SK-N-SH (cell line): ENCODE data around the gene TMCC2. TPM values are rescaled to one million over a fixed set of nuclear protein-coding genes. Genes with fewer than 3 reads are reported as not detected.

Source experiments
- CTCF ChIA-PET: fragments of 300-600, 350-600 bp; formaldehyde crosslinking; extraction: SDS; loops from one replicate; lab custom pipeline; 2021; lab: Yijun Ruan, JAX
- POLR2A ChIA-PET: fragments of 350-600 bp; sonication (Branson Sonifier 250); formaldehyde crosslinking; extraction: SDS; loops from one replicate; lab custom pipeline; 2020; ENCODE audit warnings: antibody characterized with exemption, inconsistent platforms; lab: Yijun Ruan, JAX
- DNase-seq: peaks from one replicate; pipeline ENCODE4 v3.0.0; 2012
- H2AFZ ChIP-seq: fragments of 200-600 bp; sonication (generic); 2 replicates; pipeline ENCODE4 v1.8.1; 2016; ENCODE audit warnings: antibody characterized with exemption, mild to moderate bottlenecking, low read depth
- H3F3A ChIP-seq: fragments of 200-600 bp; sonication (generic); replicated peaks from 2 replicates; pipeline ENCODE3; 2016; ENCODE audit warnings: antibody characterized with exemption, mild to moderate bottlenecking; ENCODE audit not compliant: insufficient read depth
- H3K27ac ChIP-seq, 2 experiments: fragments of 200-500 bp in 1 of 2; fragments of 200-600 bp in 1 of 2; sonication (Bioruptor generic) in 1 of 2; sonication (generic), shearing (Covaris generic) in 1 of 2; 2 replicates each; pipeline versions ENCODE4 v1.5.1 to v1.6.1; 2014 to 2016; ENCODE audit warnings: low read depth in 2 of 2, inconsistent platforms in 1 of 2, low read length in 1 of 2, mild to moderate bottlenecking in 1 of 2, mixed read lengths in 1 of 2
- H3K27me3 ChIP-seq: fragments of 200-600 bp; sonication (generic), shearing (Covaris generic); 2 replicates; pipeline ENCODE4 v1.6.1; 2016; ENCODE audit warnings: mixed run types; ENCODE audit not compliant: insufficient read depth
- H3K36me3 ChIP-seq, 2 experiments: fragments of 200-500 bp in 1 of 2; fragments of 200-600 bp in 1 of 2; sonication (Bioruptor generic) in 1 of 2; sonication (generic) in 1 of 2; replicated peaks in 1 of 2; 2 replicates each; pipeline versions ENCODE3 to v1.5.1; 2014 to 2016; ENCODE audit warnings: low read length in 1 of 2, mild to moderate bottlenecking in 1 of 2; ENCODE audit not compliant: insufficient read depth in 2 of 2, control insufficient read depth in 1 of 2
- H3K4me1 ChIP-seq, 2 experiments: fragments of 200-500 bp in 1 of 2; fragments of 200-600 bp in 1 of 2; sonication (Bioruptor generic) in 1 of 2; sonication (generic), shearing (Covaris generic) in 1 of 2; 2 replicates each; pipeline versions ENCODE4 v1.5.1 to v1.6.1; 2014 to 2016; ENCODE audit warnings: low read depth in 1 of 2, low read length in 1 of 2, mixed run types in 1 of 2; ENCODE audit not compliant: insufficient read depth in 2 of 2, control insufficient read depth in 1 of 2
- H3K4me2 ChIP-seq: fragments of 200-600 bp; sonication (generic), shearing (Covaris generic); 2 replicates; pipeline ENCODE4 v1.6.1; 2017; ENCODE audit warnings: mixed run types
- H3K4me3 ChIP-seq, 2 experiments: fragments of 200-500 bp in 1 of 2; fragments of 200-600 bp in 1 of 2; sonication (Bioruptor generic) in 1 of 2; sonication (generic), shearing (Covaris generic) in 1 of 2; 2 replicates each; pipeline versions ENCODE4 v1.5.1 to v1.8.1; 2014 to 2016; ENCODE audit warnings: low read depth in 2 of 2, inconsistent platforms in 1 of 2, low read length in 1 of 2, mild to moderate bottlenecking in 1 of 2, mixed read lengths in 1 of 2, moderate library complexity in 1 of 2
- H3K79me2 ChIP-seq: fragments of 200-600 bp; sonication (generic); 2 replicates; pipeline ENCODE4 v1.8.1; 2017; ENCODE audit warnings: mild to moderate bottlenecking; ENCODE audit not compliant: insufficient read depth
- H3K9ac ChIP-seq: fragments of 200-600 bp; sonication (generic); 2 replicates; pipeline ENCODE4 v1.6.1; 2017; ENCODE audit warnings: mixed run types
- H3K9me2 ChIP-seq: fragments of 200-600 bp; sonication (generic); 2 replicates; pipeline ENCODE4 v1.6.1; 2017; ENCODE audit warnings: mixed run types
- H3K9me3 ChIP-seq: fragments of 200-600 bp; sonication (generic); 2 replicates; pipeline ENCODE4 v1.6.1; 2017; ENCODE audit warnings: mixed run types, mild to moderate bottlenecking, moderate library complexity
- H4K20me1 ChIP-seq: fragments of 200-600 bp; sonication (generic); 2 replicates; pipeline ENCODE4 v1.6.1; 2017; ENCODE audit warnings: mild to moderate bottlenecking, mixed run types; ENCODE audit not compliant: insufficient read depth
- CHD2 ChIP-seq: fragments of 150-350 bp; IDR thresholded peaks from 2 replicates; pipeline ENCODE4 v1.6.1; 2018; ENCODE audit warnings: low read length; ENCODE audit not compliant: partially characterized antibody
- ELF1 ChIP-seq: IDR thresholded peaks from 2 replicates; pipeline ENCODE4 v1.4.0; 2012
- FOXJ3 ChIP-seq: sonication (generic); formaldehyde crosslinking; IDR thresholded peaks from 2 replicates; pipeline ENCODE4 v1.5.1; 2020; ENCODE audit warnings: mild to moderate bottlenecking, missing genetic modification reagents
- GABPA ChIP-seq: IDR thresholded peaks from 2 replicates; pipeline ENCODE4 v1.4.0; 2012; ENCODE audit warnings: low read depth, mild to moderate bottlenecking
- JUND ChIP-seq: IDR thresholded peaks from 2 replicates; pipeline ENCODE4 v1.4.0; 2012
- MEF2A ChIP-seq: IDR thresholded peaks from 2 replicates; pipeline ENCODE4 v1.4.0; 2012; ENCODE audit warnings: low read depth, borderline replicate concordance
- MXI1 ChIP-seq: IDR thresholded peaks from 2 replicates; pipeline ENCODE4 v1.6.1; 2012; ENCODE audit warnings: mild to moderate bottlenecking, low read depth, low read length, improper control_type of control experiment
- NFIC ChIP-seq: IDR thresholded peaks from 2 replicates; pipeline ENCODE4 v1.4.0; 2012; ENCODE audit warnings: borderline replicate concordance
- NRF1 ChIP-seq: IDR thresholded peaks from 2 replicates; pipeline ENCODE4 v1.6.1; 2012; ENCODE audit warnings: low read depth, mild to moderate bottlenecking, low read length
- RAD21 ChIP-seq: IDR thresholded peaks from 2 replicates; pipeline ENCODE4 v1.6.1; 2012; ENCODE audit warnings: mild to moderate bottlenecking, low read length
- SIN3A ChIP-seq: IDR thresholded peaks from 2 replicates; pipeline ENCODE4 v1.6.1; 2012; ENCODE audit warnings: low read depth, mild to moderate bottlenecking, low read length, moderate library complexity, borderline replicate concordance
- SMC3 ChIP-seq: IDR thresholded peaks from 2 replicates; pipeline ENCODE4 v1.6.1; 2012; ENCODE audit warnings: low read depth, low read length, improper control_type of control experiment
- TAF1 ChIP-seq: IDR thresholded peaks from 2 replicates; pipeline ENCODE4 v1.6.1; 2012; ENCODE audit warnings: low read depth, mild to moderate bottlenecking, low read length, moderate library complexity, borderline replicate concordance
- TCF12 ChIP-seq: IDR thresholded peaks from 2 replicates; pipeline ENCODE4 v1.4.0; 2012
- WGBS: methylation state at CpG from one replicate; pipeline ENCODE4 v1.1.6; 2017; ENCODE audit warnings: low lambda C conversion rate; 5-methylcytosine and 5-hydroxymethylcytosine counted together
- polyA plus RNA-seq, 3 experiments: library from polyadenylated mRNA; depleted of rRNA; stranded (reverse); fragments of >200 nt; gene quantifications; 2 replicates each; pipeline ENCODE4 v1.2.3, GENCODE V29; 2012
- TF ChIP-seq, protein P1 (sequence below): fragments of 200-600 bp; sonication (generic); IDR thresholded peaks from 2 replicates; pipeline ENCODE4 v1.6.1; 2017; ENCODE audit warnings: antibody characterized with exemption, mild to moderate bottlenecking, moderate library complexity
- TF ChIP-seq, protein P2 (sequence below): fragments of 150-350 bp; IDR thresholded peaks from 2 replicates; pipeline ENCODE4 v1.6.1; 2017; ENCODE audit warnings: antibody characterized with exemption, low read length, low read depth, borderline replicate concordance
- TF ChIP-seq, protein P3 (sequence below): fragments of 150-350 bp; IDR thresholded peaks from 2 replicates; pipeline ENCODE4 v1.6.1; 2016; ENCODE audit warnings: mild to moderate bottlenecking, low read depth, low read length

TMCC2 gene
- polyA plus RNA-seq, 1 of the 3 experiments (the other 2 are of a cell fraction): 6.0 TPM

DNA sequence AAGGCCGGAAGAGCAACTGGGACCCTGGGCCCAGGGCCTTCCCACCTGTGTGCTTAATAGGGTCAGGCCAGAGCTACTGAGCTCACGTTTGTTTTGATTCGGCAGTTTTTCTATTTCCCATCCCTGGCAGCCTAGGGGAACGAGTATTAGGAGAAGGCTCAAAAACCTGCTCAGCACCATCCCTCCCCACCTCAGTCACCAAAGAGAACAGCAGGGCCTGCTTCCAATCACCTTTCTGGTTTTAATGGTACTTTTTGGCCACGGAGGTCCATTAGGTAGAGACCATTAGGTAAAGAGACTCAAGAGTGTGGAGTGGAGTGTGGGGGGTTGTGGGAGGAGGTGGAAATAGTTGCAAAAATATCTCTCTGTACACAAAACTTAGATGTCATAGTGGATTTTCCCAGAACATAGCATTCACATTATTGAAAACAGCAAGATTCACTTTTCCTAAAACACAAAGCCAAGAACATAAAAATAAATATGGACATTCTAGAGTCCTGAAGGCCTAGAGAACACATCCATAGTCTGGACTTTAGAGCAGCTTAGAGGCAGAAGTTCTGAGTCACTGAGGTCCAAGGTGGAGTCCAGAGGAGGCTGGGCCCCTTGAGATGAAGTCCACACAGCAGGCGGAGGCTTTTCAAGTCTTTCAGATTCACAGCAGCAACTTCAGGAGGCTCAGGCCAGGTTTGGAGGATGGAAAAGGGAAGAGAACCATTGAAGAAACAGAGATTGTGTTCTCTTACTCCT lies 74.3 kb downstream of the TMCC2 start:
- TF ChIP-seq, protein P1, sequence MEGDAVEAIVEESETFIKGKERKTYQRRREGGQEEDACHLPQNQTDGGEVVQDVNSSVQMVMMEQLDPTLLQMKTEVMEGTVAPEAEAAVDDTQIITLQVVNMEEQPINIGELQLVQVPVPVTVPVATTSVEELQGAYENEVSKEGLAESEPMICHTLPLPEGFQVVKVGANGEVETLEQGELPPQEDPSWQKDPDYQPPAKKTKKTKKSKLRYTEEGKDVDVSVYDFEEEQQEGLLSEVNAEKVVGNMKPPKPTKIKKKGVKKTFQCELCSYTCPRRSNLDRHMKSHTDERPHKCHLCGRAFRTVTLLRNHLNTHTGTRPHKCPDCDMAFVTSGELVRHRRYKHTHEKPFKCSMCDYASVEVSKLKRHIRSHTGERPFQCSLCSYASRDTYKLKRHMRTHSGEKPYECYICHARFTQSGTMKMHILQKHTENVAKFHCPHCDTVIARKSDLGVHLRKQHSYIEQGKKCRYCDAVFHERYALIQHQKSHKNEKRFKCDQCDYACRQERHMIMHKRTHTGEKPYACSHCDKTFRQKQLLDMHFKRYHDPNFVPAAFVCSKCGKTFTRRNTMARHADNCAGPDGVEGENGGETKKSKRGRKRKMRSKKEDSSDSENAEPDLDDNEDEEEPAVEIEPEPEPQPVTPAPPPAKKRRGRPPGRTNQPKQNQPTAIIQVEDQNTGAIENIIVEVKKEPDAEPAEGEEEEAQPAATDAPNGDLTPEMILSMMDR: no peak
- no peak for TF ChIP-seq JUND
- no peak for TF ChIP-seq ELF1
- no peak for TF ChIP-seq NFIC
- no peak for TF ChIP-seq NRF1
- no peak for TF ChIP-seq TCF12
- TF ChIP-seq CHD2: no peak
- TF ChIP-seq RAD21: no peak
- no peak for TF ChIP-seq FOXJ3 (CRISPR knock-in tag)
- Histone ChIP-seq H3K9me2 (no peaks in the 10 kb centered on the region), H3K9ac (peak overlapping the region; percentile 67), H2AFZ (no peak overlapping the region), H3K27me3 (no peaks in the 10 kb centered on the region), H3K9me3 (no peaks in the 10 kb centered on the region), H3K36me3 (peaks cover 12 to 18% of the 10 kb centered on the region in 2 experiments), H3K79me2 (peaks cover 13% of the 10 kb centered on the region; the same call in 1 of the 2 replicates), H3K4me1 (peaks cover 4 to 41% of the 10 kb centered on the region in 2 experiments; a peak in 3 of 4 replicates), H3F3A (peaks cover 35% of the 10 kb centered on the region), H3K27ac (peak overlapping the region; percentile 36 to 97; a peak in 3 of 4 replicates), H3K4me3 (no peak overlapping the region), H3K4me2 (peak overlapping the region; percentile 30; the same call in 1 of the 2 replicates), H4K20me1 (no peaks in the 10 kb centered on the region)
- CTCF ChIA-PET: interaction anchor here (0.6 to 46.8 kb wide), 3 partner anchors 30 to 377 kb away, joined by 3 to 1368 read pairs (median 6); no protein-coding TSS in a partner anchor
- POLR2A ChIA-PET: no interaction called here
- 68% methylated on average over 6 of the region's 6 CpGs for WGBS
- DNase-seq: no peak

DNA sequence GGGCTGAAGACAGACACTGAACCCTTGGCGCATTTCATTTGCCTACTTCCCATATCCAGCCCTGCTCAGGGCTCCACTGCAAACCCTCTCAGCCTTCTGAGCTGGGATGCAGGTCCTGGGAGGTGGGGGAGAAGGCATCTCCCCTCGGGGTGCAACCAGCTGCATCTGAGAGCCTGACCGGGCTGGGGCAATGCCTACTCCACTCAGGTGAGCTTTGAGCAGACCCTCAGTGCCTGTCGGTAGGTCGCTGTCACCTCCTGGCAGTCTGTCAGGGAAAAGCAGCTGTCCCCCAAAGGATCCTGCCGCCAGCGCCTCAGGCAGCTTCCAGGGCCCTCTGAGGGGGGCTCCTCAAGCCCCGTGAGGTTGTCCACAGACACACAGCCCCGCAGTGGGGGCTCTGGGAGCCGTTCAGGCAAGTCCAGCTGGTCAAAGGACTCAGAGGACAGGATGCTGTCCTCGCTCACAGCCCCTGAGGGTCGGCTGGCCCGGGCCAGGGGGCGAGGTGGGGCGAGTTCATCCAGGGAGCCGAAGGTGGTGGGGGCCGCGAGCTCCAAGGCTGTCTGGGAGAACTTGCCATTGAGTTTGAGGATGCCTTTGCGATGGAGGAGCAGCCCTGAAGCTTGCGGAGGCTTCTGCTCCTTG lies 75.6 kb downstream of the TMCC2 start:
- no peaks in the 10 kb centered on the region for H3K9me3 ChIP-seq
- H3K9ac ChIP-seq: no peak overlapping the region
- ChIA-PET POLR2A (no interaction called here), CTCF (interaction anchor here (0.7 to 46.8 kb wide), 4 partner anchors 22 to 51 kb away, joined by 3 to 1368 read pairs (median 8); no protein-coding TSS in a partner anchor)
- no peak overlapping the region for H3K4me3 ChIP-seq
- H3K27ac ChIP-seq: peak overlapping the region in 1 of 2 experiments; percentile 97; a peak in 2 of 4 replicates
- H3K4me1 ChIP-seq: peaks cover 3 to 31% of the 10 kb centered on the region in 2 experiments; a peak in 3 of 4 replicates
- no peaks in the 10 kb centered on the region for H4K20me1 ChIP-seq
- H3K9me2 ChIP-seq: no peaks in the 10 kb centered on the region
- no peaks in the 10 kb centered on the region for H3K27me3 ChIP-seq
- DNase-seq: no peak
- 92% methylated on average over 2 of the region's 20 CpGs for WGBS
- TF ChIP-seq MXI1 (no peak), RAD21 (no peak), SMC3 (no peak), GABPA (no peak), ELF1 (no peak), TAF1 (no peak), SIN3A (no peak), TCF12 (no peak), MEF2A (no peak)
- TF ChIP-seq, protein P1: no peak
- TF ChIP-seq, protein P2, sequence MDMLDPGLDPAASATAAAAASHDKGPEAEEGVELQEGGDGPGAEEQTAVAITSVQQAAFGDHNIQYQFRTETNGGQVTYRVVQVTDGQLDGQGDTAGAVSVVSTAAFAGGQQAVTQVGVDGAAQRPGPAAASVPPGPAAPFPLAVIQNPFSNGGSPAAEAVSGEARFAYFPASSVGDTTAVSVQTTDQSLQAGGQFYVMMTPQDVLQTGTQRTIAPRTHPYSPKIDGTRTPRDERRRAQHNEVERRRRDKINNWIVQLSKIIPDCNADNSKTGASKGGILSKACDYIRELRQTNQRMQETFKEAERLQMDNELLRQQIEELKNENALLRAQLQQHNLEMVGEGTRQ: no peak
- TF ChIP-seq, protein P3, sequence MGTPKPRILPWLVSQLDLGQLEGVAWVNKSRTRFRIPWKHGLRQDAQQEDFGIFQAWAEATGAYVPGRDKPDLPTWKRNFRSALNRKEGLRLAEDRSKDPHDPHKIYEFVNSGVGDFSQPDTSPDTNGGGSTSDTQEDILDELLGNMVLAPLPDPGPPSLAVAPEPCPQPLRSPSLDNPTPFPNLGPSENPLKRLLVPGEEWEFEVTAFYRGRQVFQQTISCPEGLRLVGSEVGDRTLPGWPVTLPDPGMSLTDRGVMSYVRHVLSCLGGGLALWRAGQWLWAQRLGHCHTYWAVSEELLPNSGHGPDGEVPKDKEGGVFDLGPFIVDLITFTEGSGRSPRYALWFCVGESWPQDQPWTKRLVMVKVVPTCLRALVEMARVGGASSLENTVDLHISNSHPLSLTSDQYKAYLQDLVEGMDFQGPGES: no peak
- peaks cover 13% of the 10 kb centered on the region; the same call in 1 of the 2 replicates for H3K79me2 ChIP-seq
- H3K36me3 ChIP-seq: peaks cover 20 to 29% of the 10 kb centered on the region in 2 experiments
- H3K4me2 ChIP-seq: no peak overlapping the region
- peaks cover 28% of the 10 kb centered on the region for H3F3A ChIP-seq
- H2AFZ ChIP-seq: no peak overlapping the region
